Measurements from ENCODE around the gene BAIAP3. TPM values are rescaled to one million over a fixed set of nuclear protein-coding genes. Genes with fewer than 3 reads are reported as not detected.

BAIAP3 gene
- total RNA-seq, 4 donors from 2014 or later: 1.5 to 5.4 (median 2.4) TPM

DNA sequence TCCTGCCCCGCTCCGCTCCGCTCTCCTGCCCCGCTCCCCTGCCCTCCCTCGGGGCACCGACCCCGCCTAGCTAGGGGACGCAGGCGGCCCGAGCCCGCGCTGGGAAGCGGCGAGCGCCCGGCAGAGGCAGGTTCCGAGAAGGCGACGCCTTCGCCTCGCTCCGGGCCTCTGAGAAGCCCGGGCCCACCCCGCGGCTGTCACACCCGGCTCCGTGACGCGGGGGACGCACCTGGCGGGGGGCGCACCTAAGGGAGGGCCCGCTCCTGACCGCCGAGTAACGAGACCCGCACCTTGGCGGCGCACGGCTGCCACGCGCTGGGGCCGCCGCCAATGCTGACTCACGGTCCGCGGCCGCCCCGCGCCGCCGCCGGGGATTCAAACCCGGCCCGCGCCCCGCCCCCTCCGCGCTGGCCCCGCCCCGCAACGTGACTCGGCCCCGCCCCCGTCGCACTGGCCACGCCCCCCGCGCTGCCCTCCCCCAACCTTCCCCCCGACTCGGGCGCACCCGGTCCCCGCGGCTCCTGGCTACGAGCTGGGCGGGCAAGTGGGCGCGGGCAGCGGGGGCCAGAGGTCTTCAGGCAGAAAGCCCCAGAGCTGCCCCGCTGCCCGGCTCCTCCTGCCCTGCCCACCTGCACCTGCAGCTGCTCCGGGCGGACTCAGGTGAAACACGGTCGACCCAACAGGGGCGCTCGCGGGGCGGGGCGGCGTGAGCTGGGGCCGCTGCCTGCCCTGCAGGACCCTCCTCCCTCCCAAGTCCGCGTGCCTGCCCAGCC, 46.0 kb downstream of the BAIAP3 start:
- H3K4me3 ChIP-seq (ENCODE audit: low read depth, poor library complexity, severe bottlenecking): peak overlapping the region; percentile 27
- TF ChIP-seq POLR2A (IDR thresholded peaks at IDR 0.05): no peak
- TF ChIP-seq, protein P1, sequence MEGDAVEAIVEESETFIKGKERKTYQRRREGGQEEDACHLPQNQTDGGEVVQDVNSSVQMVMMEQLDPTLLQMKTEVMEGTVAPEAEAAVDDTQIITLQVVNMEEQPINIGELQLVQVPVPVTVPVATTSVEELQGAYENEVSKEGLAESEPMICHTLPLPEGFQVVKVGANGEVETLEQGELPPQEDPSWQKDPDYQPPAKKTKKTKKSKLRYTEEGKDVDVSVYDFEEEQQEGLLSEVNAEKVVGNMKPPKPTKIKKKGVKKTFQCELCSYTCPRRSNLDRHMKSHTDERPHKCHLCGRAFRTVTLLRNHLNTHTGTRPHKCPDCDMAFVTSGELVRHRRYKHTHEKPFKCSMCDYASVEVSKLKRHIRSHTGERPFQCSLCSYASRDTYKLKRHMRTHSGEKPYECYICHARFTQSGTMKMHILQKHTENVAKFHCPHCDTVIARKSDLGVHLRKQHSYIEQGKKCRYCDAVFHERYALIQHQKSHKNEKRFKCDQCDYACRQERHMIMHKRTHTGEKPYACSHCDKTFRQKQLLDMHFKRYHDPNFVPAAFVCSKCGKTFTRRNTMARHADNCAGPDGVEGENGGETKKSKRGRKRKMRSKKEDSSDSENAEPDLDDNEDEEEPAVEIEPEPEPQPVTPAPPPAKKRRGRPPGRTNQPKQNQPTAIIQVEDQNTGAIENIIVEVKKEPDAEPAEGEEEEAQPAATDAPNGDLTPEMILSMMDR (IDR thresholded peaks at IDR 0.05): no peak
- DNase-seq (ENCODE audit: low spot score in 2 of 2): no peak
- WGBS, 2 donors: 19 to 25% methylated on average over 13 to 18 of the region's 95 CpGs
- intact Hi-C loops (cut with DNase I; ENCODE audit: low total_unique reads): no loop called here

DNA sequence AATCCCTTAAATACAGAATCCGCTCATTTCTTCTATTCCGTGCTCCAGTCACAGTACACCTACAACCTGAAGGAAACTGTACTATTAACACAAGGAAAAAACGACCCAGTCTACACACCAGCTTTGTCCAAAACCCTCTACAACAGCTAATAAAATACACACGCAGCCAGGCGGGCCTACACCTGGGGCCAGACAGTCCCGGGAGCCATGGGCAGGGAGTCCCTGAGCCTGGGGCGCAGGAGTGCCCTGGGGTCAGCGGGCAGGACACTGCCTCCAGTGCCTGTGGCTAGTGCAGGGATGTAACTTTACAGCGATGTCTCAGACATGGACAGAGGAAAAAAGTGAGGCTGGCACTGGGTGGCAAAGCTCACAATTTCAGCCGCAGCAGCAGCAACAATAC, 46.8 kb downstream of the BAIAP3 start:
- TF ChIP-seq, protein P1 (IDR thresholded peaks at IDR 0.05): no peak
- no peak for TF ChIP-seq POLR2A (IDR thresholded peaks at IDR 0.05)
- no peak for DNase-seq (ENCODE audit: low spot score in 2 of 2)
- H3K4me3 ChIP-seq (ENCODE audit: low read depth, poor library complexity, severe bottlenecking): no peak overlapping the region
- 84% methylated on average over 10 of the region's 10 CpGs for WGBS, 2 donors
- intact Hi-C loops (cut with DNase I; ENCODE audit: low total_unique reads): no loop called here

DNA sequence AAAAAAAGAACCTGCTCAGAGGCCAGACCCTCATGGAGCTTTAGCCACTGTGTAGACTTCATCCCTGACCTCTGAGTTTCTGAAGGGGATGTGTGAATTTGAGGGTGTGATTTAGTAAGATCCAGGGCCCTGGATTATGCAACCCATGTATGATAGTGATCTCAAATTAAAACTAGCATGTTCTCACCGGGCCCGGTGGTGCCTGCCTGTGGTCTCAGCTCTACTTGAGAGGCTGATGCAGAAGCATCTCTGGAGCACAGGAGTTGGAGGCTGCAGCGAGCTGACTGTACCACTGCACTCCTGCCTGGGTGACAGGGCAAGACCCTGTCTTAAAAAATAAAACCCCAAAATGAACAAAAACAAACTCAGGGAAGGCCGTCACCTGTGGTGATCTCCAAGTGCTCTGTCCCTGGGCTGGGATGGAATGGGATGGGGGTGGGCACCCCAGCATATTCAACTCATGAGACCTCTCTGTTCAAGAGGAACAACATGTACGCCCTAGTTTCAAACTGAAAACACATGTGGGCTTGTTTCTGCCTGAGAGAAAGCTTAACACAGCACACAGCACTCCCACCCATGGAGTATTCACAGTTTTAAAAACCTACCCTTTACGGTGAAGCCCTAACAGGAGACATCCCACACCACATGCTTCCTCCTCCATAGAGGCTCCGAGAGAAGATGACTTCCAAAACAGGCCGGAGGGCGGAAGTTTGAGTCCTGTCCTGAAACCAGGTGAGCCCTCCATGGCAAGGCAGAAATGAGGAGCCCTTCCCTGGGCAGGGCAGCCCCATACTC, 48.4 kb downstream of the BAIAP3 start:
- intact Hi-C loops (cut with DNase I; ENCODE audit: low total_unique reads): no loop called here
- TF ChIP-seq, protein P1 (IDR thresholded peaks at IDR 0.05): no peak
- no peak for TF ChIP-seq POLR2A (IDR thresholded peaks at IDR 0.05)
- no peak overlapping the region for H3K4me3 ChIP-seq (ENCODE audit: low read depth, poor library complexity, severe bottlenecking)
- 82 to 86% methylated on average over 9 of the region's 9 CpGs for WGBS, 2 donors
- no peak for DNase-seq (ENCODE audit: low spot score in 2 of 2)

DNA sequence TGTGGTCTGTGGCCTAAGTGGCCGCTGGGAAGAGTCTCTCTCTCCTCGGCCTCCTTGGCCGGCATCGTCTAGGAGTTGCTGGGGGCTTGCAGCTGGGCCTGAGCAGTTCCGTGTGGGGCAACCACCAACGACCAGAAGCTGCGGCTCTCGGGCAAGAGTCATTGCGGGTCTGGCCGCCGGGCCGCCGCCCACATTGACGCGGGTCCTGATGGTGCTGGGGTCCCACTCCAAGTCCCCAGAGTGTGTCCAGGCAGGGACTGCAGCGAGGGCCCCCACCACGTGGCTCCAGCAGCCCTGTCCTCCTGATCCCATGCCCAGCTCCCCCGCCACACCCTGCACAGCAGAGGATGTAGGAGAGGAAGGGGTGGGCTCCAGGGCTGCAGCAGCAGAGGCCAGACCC, 50.1 kb downstream of the BAIAP3 start:
- no peak for DNase-seq (ENCODE audit: low spot score in 2 of 2)
- TF ChIP-seq, protein P1 (IDR thresholded peaks at IDR 0.05): no peak
- no peak for TF ChIP-seq POLR2A (IDR thresholded peaks at IDR 0.05)
- intact Hi-C loops (cut with DNase I; ENCODE audit: low total_unique reads): no loop called here
- no peak overlapping the region for H3K4me3 ChIP-seq (ENCODE audit: low read depth, poor library complexity, severe bottlenecking)
- WGBS, 2 donors: 89 to 95% methylated on average over 10 to 14 of the region's 18 CpGs

DNA sequence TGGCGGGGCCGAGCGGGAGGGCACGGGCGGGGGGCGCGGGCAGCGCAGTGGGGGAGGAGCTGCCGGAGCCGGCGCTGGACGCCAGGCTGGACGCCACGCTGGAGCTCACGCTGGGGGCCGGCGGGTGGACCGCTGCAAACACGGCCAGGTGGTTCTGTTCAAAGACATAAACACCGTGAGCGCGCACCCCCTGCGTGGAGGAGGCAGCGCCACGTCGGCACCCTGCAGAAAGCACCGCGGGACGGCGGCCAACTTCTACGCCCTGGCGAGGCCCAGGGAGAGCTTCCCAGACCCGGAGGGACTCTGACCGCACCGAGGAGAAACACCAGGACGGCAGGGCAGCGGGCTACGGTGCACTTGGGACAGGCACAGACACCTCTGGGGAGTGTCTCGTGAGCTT, 51.8 kb downstream of the BAIAP3 start:
- TF ChIP-seq, protein P1 (IDR thresholded peaks at IDR 0.05): no peak
- TF ChIP-seq POLR2A (IDR thresholded peaks at IDR 0.05): no peak
- WGBS, 2 donors: 96 to 98% methylated on average over 39 of the region's 39 CpGs
- H3K4me3 ChIP-seq (ENCODE audit: low read depth, poor library complexity, severe bottlenecking): no peak overlapping the region
- intact Hi-C loops (cut with DNase I; ENCODE audit: low total_unique reads): no loop called here
- DNase-seq (ENCODE audit: low spot score in 2 of 2): no peak
